ENCODE data around the gene ARAF. TPM values are rescaled to one million over a fixed set of nuclear protein-coding genes. Genes with fewer than 3 reads are reported as not detected.
A peak's percentile ranks its signal among the peaks of the same experiment; 100 is the strongest.

The ARAF gene
- total and polyA plus RNA-seq, 2 of the 4 experiments (the other 2 are of a cell fraction) = 9.1 to 52.2 TPM

DNA sequence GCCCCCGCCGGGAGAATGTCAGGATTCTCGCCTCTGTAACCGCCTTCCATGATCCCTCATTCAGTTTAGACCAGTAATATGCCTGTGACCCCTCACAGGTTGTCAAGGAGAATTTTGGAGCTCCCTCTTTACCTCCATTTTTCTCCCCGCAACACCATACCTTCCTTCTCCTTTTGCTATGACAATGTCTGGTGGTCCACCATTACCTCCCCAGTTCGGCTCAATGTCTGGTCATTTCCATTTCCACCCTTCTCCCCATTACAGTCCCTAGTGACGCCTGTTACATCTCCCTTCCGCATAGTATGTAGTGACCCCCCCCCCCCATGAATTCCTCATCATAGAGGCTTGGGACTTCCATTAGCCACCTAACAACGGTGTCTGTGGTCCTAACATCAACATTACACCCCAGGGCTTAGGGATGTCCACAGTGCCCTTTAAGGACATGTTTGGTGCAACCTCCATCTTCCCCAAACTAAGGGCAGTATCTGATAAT, 700 bp downstream of the ARAF start:
- Histone ChIP-seq H3K4me2 (ENCODE audit: low read depth, low read length) (peak overlapping the region; percentile 98), H2AK9ac (replicated peaks; ENCODE audit: low read depth, low read length, poor library complexity) (peak overlapping the region; percentile 88), H3K18ac (ENCODE audit: low read depth, low read length) (peak overlapping the region; percentile 42; the same call in 1 of the 2 replicates), H4K91ac (ENCODE audit: insufficient read depth, low read depth, low read length) (peak overlapping the region; percentile 4; the same call in 1 of the 2 replicates), H2BK15ac (ENCODE audit: low read depth, low read length) (0 out of 3 replicates have a peak overlapping the region, but pooled peaks have one; percentile 21), H3K23ac (ENCODE audit: low read depth, low read length) (peak overlapping the region; percentile 68; the same call in 1 of the 2 replicates), H3K27ac (ENCODE audit: insufficient read depth, low read length) (peak overlapping the region; percentile 61), H2BK20ac (ENCODE audit: low read depth, low read length) (no peak overlapping the region), H2BK120ac (ENCODE audit: low read depth, low read length) (peak overlapping the region; percentile 19), H3K4me1 (ENCODE audit: control insufficient read depth, insufficient read depth, low read length) (0 out of 2 replicates have a peak, but pooled peaks cover 1% of the 10 kb centered on the region), H3K9me3 (ENCODE audit: control insufficient read depth, insufficient read depth, low read length) (no peaks in the 10 kb centered on the region), H3K27me3 (ENCODE audit: control insufficient read depth, insufficient read depth, low read length) (no peaks in the 10 kb centered on the region), H4K8ac (ENCODE audit: low read depth in 2 of 2, low read length in 2 of 2) (peak overlapping the region in 1 of 2 experiments; percentile 11; a peak in 1 of 4 replicates), H3K36me3 (ENCODE audit: control insufficient read depth, insufficient read depth, low read length) (peaks cover 14% of the 10 kb centered on the region), H3K9me1 (ENCODE audit: insufficient read depth, low read length) (peaks cover 3% of the 10 kb centered on the region; the same call in 1 of the 2 replicates), H2BK5ac (ENCODE audit: low read depth, low read length, poor library complexity, severe bottlenecking) (peak overlapping the region; percentile 54), H2AK5ac (ENCODE audit: low read depth, low read length) (peak overlapping the region; percentile 87), H3K4ac (ENCODE audit: low read depth, low read length) (peak overlapping the region; percentile 82), H4K20me1 (ENCODE audit: insufficient read depth, low read length) (peaks cover 4% of the 10 kb centered on the region), H2AFZ (replicated peaks; ENCODE audit: low read length, poor library complexity) (peak overlapping the region; percentile 81), H3K4me3 (ENCODE audit: insufficient read depth, low read depth, low read length) (peak overlapping the region; percentile 72), H3K56ac (ENCODE audit: extremely low read depth, insufficient read depth, low read length) (peak overlapping the region; percentile 79), H3K79me1 (ENCODE audit: low read depth in 1 of 2, low read length in 2 of 2) (peaks cover 12 to 43% of the 10 kb centered on the region in 2 experiments), H3K14ac (replicated peaks; ENCODE audit: low read depth, low read length) (peak overlapping the region; percentile 81), H3K9ac (ENCODE audit: low read depth, low read length) (peak overlapping the region; percentile 90), H4K5ac (ENCODE audit: low read depth, low read length) (peak overlapping the region; percentile 2; the same call in 1 of the 2 replicates)
- POLR2A ChIA-PET (ENCODE audit: unreplicated experiment) = no interaction called here
- ATAC-seq (ENCODE audit: low read depth) (no peak), DNase-seq (no peak)
- intact Hi-C loops (cut with micrococcal nuclease) = loop anchor here (1.0 to 5.0 kb wide), 2 partner anchors 83 to 466 kb away; no protein-coding TSS in a partner anchor
- in situ Hi-C loops (cut with MboI; ENCODE audit: low sequenced_read_pairs) = loop anchor here (5.0 kb wide), 1 partner anchor 86 kb away; no protein-coding TSS in a partner anchor
- TF ChIP-seq POLR2A (IDR thresholded peaks at IDR 0.05; ENCODE audit: low read depth, low read length) (peak; percentile 74), NFE2L2 (IDR thresholded peaks at IDR 0.05; ENCODE audit: low read depth, low read length) (no peak), CEBPB (IDR thresholded peaks at IDR 0.05; ENCODE audit: low read depth, low read length) (no peak)
- dilution Hi-C loops (cut with HindIII; ENCODE audit: low sequenced_read_pairs, unreplicated experiment) = no loop called here
- CTCF ChIA-PET = interaction anchor here (0.6 kb wide), 1 partner anchor 83 kb away, joined by 3 read pairs; no protein-coding TSS in a partner anchor
- BruUV-seq (replicated peaks) = no TSS peak
- 31% methylated on average over 8 of the region's 9 CpGs; no CpG with 5 or more reads in 1 of the 2 experiments for WGBS, 2 experiments (ENCODE audit: extremely low coverage in 2 of 2, insufficient read length in 1 of 2)
